ENCODE results near the gene PANK4. TPM values are rescaled to one million over a fixed set of nuclear protein-coding genes. Genes with fewer than 3 reads are reported as not detected.
A peak's percentile ranks its signal among the peaks of the same experiment; 100 is the strongest.

Gene PANK4
- total RNA-seq, 1 experiment from 2014 or later: 22.1 TPM

DNA sequence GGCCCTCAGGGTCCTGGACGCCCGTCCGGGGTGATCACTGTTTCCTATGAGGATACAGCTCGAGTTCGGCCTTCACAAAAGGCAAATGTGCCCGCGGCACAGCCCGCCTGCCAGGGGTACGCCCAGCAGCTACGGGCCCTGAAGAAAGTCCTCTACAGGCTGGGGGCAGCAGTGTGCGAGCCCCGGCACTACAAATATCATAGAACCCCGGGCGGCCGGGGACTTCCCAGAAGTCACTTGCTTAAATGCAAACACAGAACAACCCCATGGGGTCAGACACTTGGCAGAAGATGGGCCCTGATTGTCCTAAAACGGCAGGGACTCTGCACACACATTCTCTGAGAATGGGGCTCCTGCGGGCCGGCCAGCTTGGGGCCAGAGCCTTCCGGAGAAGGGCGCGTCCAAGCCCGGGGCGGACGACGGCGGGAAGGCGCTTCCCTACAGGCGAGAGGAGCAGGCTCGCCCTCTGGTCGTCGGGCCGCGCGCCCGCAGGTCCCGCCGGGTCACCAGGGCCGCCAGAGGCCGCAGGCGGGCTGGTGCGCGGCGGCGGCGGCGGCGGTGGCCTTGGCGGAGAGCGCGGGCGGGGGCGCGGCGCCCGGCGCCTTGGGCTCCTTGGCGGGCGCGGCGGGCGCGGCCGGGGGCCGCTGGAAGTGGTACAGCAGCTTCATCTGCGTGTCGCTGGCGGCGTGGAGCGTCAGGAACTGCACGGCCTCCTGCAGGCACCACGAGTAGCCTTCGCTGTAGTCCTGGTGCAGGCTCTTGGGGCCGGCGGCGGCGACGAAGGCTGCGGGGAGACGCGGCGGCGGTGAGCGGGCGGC, 2.8 kb upstream of the PANK4 start:
- H3K4me3 Mint-ChIP-seq (ENCODE audit: unreplicated experiment): no peak overlapping the region

DNA sequence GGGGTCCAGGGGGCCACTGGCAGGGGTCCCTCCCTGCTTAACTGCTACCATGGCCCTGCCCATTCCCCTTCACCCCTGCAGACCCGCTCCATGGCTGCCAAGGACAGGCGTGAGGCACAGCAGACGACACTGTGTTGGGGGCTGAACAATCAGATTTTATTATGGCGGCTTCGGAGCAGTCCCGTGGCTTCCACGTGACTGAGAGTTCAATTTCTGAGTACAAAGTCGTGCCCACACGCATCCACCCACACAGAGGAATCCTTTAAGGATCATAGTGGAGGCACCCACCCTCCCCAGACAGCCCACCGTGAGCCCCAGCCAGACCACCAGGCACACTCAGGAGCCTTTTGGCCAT, 2.2 kb upstream of the PANK4 start:
- TF ChIP-seq, protein P1, sequence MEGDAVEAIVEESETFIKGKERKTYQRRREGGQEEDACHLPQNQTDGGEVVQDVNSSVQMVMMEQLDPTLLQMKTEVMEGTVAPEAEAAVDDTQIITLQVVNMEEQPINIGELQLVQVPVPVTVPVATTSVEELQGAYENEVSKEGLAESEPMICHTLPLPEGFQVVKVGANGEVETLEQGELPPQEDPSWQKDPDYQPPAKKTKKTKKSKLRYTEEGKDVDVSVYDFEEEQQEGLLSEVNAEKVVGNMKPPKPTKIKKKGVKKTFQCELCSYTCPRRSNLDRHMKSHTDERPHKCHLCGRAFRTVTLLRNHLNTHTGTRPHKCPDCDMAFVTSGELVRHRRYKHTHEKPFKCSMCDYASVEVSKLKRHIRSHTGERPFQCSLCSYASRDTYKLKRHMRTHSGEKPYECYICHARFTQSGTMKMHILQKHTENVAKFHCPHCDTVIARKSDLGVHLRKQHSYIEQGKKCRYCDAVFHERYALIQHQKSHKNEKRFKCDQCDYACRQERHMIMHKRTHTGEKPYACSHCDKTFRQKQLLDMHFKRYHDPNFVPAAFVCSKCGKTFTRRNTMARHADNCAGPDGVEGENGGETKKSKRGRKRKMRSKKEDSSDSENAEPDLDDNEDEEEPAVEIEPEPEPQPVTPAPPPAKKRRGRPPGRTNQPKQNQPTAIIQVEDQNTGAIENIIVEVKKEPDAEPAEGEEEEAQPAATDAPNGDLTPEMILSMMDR (IDR thresholded peaks at IDR 0.05; ENCODE audit: unreplicated experiment): no peak
- CTCF ChIA-PET: interaction anchor here (0.9 kb wide), 1 partner anchor 19 kb away, joined by 3 read pairs; no protein-coding TSS in a partner anchor
- H3K4me1 Mint-ChIP-seq (ENCODE audit: insufficient read depth, unreplicated experiment): peaks cover 36% of the 10 kb centered on the region
- no peak overlapping the region for H3K4me3 Mint-ChIP-seq (ENCODE audit: unreplicated experiment)
- POLR2A ChIA-PET: no interaction called here
- no peak overlapping the region for H3K27ac Mint-ChIP-seq (ENCODE audit: low read depth, unreplicated experiment)
- intact Hi-C loops (cut with micrococcal nuclease): no loop called here
- no peaks in the 10 kb centered on the region for H3K9me3 Mint-ChIP-seq (ENCODE audit: unreplicated experiment)
- peaks cover 12% of the 10 kb centered on the region for H3K36me3 Mint-ChIP-seq (ENCODE audit: insufficient read depth, unreplicated experiment)
- no peak for DNase-seq (ENCODE audit: unreplicated experiment)
- H3K27me3 Mint-ChIP-seq (ENCODE audit: insufficient read depth, unreplicated experiment): no peaks in the 10 kb centered on the region
- BruUV-seq (replicated peaks): no TSS peak

More for the DNA sequence above, 2.8 kb upstream of the PANK4 start:
- ChIA-PET POLR2A (no interaction called here), CTCF (interaction anchor here (0.9 kb wide), 1 partner anchor 19 kb away, joined by 3 read pairs; no protein-coding TSS in a partner anchor)
- no peak for DNase-seq (ENCODE audit: unreplicated experiment)
- Mint-ChIP-seq H3K4me1 (ENCODE audit: insufficient read depth, unreplicated experiment) (peaks cover 38% of the 10 kb centered on the region), H3K27me3 (ENCODE audit: insufficient read depth, unreplicated experiment) (no peaks in the 10 kb centered on the region), H3K27ac (ENCODE audit: low read depth, unreplicated experiment) (no peak overlapping the region), H3K36me3 (ENCODE audit: insufficient read depth, unreplicated experiment) (peaks cover 6% of the 10 kb centered on the region), H3K9me3 (ENCODE audit: unreplicated experiment) (no peaks in the 10 kb centered on the region)
- intact Hi-C loops (cut with micrococcal nuclease): no loop called here
- no TSS peak for BruUV-seq (replicated peaks)
- TF ChIP-seq, protein P1 (IDR thresholded peaks at IDR 0.05; ENCODE audit: unreplicated experiment): no peak

DNA sequence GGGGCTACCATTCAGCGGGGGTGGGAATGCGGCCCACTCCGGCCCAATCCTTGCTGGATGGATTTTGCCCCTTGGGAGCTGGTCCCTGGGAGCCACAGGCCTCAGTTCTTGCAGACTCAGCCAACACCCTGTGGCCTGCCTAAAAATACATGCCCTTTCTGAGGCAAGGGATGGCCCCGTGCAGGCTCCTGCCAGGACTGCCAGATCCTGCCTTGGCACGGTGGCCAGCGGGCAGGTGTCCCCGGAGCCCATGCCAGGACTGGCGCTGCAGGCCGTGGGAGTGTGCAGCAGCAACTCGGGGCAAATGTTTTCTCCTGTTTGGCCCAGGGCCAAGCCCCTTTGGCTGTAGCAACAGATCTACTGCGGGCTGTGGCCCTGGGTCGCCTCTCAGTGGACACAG, 1.6 kb upstream of the PANK4 start:
- Mint-ChIP-seq H3K36me3 (ENCODE audit: insufficient read depth, unreplicated experiment) (peaks cover 13% of the 10 kb centered on the region), H3K4me1 (ENCODE audit: insufficient read depth, unreplicated experiment) (peaks cover 31% of the 10 kb centered on the region), H3K9me3 (ENCODE audit: unreplicated experiment) (no peaks in the 10 kb centered on the region), H3K27ac (ENCODE audit: low read depth, unreplicated experiment) (no peak overlapping the region), H3K27me3 (ENCODE audit: insufficient read depth, unreplicated experiment) (no peaks in the 10 kb centered on the region), H3K4me3 (ENCODE audit: unreplicated experiment) (no peak overlapping the region)
- TF ChIP-seq, protein P1 (IDR thresholded peaks at IDR 0.05; ENCODE audit: unreplicated experiment): no peak
- intact Hi-C loops (cut with micrococcal nuclease): no loop called here
- DNase-seq (ENCODE audit: unreplicated experiment): peak; percentile 43
- ChIA-PET CTCF (interaction anchor here (0.7 kb wide), 1 partner anchor 37 kb away, joined by 3 read pairs; no protein-coding TSS in a partner anchor), POLR2A (no interaction called here)
- BruUV-seq (replicated peaks): no TSS peak

DNA sequence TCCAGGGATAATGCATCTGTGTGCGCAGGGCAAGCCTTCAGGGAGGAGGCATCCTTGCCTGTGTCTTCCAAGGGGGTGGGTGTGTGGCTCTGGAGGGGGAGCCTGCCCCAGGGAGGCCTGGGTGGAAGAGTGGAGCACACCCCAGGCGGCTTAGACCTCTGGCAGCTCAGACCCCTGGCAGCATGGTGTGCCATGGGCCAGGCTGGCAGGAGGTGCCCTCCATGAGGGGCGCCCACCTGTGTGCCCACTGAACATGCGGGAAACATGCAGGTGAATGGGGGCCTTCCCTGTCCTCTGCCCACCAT, 1.1 kb upstream of the PANK4 start:
- H3K27me3 Mint-ChIP-seq (ENCODE audit: insufficient read depth, unreplicated experiment): no peaks in the 10 kb centered on the region
- CTCF ChIA-PET: interaction anchor here (0.7 kb wide), 1 partner anchor 36 kb away, joined by 3 read pairs; no protein-coding TSS in a partner anchor
- BruUV-seq (replicated peaks): no TSS peak
- H3K4me3 Mint-ChIP-seq (ENCODE audit: unreplicated experiment): peak overlapping the region; percentile 81
- POLR2A ChIA-PET: interaction anchor here (0.9 to 3.6 kb wide), 5 partner anchors 18 to 298 kb away, joined by 3 to 36 read pairs (median 6); no protein-coding TSS in a partner anchor
- H3K4me1 Mint-ChIP-seq (ENCODE audit: insufficient read depth, unreplicated experiment): peaks cover 31% of the 10 kb centered on the region
- H3K27ac Mint-ChIP-seq (ENCODE audit: low read depth, unreplicated experiment): no peak overlapping the region
- TF ChIP-seq, protein P1 (IDR thresholded peaks at IDR 0.05; ENCODE audit: unreplicated experiment): no peak
- intact Hi-C loops (cut with micrococcal nuclease): no loop called here
- no peak for DNase-seq (ENCODE audit: unreplicated experiment)
- H3K36me3 Mint-ChIP-seq (ENCODE audit: insufficient read depth, unreplicated experiment): peaks cover 13% of the 10 kb centered on the region
- H3K9me3 Mint-ChIP-seq (ENCODE audit: unreplicated experiment): no peaks in the 10 kb centered on the region
